ENCODE data around the gene NAT8L.

Gene NAT8L

DNA sequence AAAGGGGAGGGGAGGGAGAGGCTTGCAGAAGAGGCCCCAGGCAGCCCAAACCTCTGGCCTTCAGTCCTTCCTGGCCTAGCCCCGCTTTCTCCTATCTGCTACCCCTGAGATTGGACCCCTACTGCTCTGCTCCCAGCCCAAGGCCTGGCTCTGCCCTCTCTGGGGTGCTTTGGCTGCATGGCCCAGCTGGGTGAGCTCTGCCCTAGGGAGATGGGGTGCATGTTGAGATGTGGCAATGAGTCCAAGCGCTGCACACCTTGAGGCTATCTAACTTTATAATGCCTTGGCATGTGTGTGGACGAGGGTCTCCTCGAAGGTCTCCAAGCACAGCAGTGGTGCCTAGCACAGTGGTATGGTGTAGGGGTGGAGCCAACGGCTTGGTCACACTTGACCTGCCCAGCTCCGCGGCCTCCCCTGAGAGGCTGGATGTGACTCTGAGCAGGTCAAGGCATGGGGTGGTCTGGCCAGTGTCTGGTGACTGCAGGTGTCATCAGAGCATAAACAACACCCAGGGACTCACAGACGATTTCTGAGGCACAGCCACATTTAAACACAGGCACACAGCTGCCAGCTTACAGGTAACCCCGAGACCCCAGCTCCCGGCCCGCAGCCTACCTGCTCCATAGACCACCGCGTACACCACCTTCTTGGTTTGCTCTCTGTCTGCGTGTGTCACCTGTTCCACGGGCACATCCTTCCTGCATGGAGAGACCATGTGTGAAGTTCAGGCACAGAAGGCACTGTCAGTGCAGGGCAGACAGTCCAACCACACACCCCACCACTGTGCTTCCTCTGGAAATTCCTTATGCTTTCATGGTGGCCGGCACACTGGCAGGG, 36.3 kb downstream of the NAT8L start:
- DNase-seq (ENCODE audit: low spot score), result no peak

DNA sequence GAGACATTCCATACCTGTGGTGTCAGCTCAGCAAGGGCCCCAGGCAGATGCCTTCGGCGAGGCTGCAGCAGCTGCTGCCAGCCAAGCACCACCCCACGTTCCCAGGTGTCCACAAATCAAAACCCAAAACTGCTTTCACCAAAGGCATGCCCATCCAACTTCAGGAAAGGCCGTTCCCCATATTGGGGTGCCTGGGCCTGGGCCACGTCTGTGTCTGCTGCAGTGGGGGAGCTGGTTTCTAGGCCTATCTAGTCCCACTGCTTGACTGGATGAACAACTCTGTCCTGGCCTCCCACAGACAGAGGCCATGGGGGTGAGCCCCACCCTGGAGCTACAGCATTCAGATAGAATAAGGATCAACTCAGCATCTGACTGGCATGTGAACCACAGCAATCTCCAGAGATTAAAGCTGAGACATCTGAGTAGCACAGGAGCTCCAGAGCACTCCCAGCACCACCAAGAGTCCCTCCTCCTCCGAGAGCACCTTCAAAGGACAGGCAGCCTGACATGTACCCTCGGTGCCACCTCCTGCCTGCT, 37.0 kb downstream of the NAT8L start:
- no peak for DNase-seq (ENCODE audit: low spot score)

GRCh38 chr4:2101346-2102044, 42.4 kb downstream of the NAT8L start:
- DNase-seq (ENCODE audit: low spot score), result no peak

DNA sequence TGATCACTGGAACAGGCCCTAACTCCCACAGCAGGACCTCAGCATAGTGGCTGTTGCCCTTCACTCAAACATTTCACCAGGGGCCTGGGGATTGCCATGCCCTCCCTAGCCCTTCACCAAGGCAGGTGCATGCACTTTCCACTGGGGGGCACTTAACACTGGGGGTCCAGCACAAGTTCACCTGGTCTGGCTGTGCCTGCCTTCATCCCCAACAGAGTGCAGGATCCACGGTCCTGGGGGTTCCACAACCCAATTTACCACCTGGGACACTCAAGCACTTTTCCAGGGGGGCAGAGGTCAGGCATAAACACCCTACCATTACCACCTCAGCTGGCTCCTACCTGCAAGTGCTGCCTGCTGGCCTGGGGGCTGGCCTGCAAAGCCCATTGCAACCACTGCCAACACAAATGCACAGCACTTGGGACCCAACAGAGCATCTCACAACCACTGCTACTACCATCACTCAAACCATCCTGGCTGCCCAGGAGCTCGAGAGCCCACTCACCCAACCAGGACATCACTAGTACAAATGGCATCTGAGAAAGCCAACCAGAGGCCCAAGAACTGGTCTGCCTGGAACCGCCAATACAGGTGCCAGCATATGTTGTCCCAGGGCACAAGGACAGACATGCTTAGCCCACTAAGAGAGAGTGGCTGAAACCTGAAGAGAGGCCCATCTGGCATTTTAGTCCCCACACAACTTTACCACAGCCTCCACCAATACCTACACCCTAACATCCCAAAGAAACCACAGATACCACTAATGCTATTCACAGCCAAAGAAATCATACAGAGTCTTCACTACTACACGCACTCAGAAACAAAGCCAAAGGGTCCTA, 43.1 kb downstream of the NAT8L start:
- DNase-seq (ENCODE audit: low spot score), result no peak

DNA sequence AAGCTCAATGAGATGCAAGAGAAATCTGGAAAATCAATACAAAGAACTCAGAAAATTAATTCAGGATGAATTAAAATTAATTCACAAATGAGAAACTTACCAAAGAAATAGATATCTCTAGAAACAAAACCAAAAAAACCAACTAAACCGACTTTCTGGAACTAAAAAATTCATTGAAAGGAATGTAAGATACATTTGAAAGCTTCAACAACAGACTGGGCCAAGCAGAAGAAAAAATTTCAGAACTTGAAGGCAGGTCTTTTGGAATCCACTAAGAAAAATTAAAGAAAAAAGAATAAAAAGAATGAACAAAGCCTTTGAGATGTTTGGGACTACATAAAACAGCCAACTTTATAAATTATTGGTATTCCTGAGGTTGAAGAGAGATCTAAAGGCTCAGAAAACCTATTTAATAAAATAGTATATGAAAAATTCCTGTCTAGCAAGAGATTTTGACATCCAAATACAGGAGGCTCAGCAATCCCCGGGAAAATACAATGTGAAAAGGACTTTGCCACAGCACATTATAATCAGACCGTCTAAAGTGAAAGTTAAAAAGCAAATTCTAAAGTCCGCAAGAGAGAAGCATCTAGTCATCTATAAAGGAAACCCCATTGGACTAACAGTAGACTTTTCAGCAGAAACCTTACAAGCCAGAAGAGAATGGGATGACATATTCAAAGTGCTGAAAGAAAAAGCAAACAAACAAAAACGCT, 44.2 kb downstream of the NAT8L start:
- no peak for DNase-seq (ENCODE audit: low spot score)

DNA sequence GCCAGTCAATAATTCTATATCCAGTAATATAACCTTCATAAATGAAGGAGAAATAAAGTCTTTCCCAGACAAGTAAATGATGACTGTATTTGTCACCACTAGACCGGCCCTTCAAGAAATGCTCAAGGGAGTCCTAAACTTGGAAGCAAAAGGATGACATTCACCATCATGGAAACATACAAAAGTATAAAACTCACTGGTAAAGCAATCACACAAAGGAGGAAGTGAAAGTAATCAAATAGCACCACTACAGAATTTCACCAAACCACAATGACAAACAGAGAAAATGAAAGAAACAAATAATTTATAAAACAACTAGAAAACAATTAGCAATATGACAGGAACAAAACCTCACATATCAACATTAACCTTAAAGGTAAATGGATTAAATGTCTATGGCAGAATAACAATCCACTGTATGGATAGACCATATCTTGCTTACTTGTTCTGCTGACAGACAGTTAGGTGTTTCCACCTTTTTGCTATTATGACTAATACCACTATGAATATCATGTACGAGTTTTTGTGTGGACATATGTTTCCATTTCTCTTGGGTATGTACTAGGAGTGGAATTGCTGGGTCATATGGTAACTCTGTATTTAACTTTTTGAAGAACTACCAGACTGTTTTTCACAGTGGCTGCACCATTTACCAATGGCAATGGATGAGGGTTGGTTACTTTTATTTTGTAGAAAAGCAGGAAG, 44.9 kb downstream of the NAT8L start:
- DNase-seq (ENCODE audit: low spot score), result no peak

GRCh38 chr4:2104556-2105345, 45.6 kb downstream of the NAT8L start:
- no peak for DNase-seq (ENCODE audit: low spot score)

DNA sequence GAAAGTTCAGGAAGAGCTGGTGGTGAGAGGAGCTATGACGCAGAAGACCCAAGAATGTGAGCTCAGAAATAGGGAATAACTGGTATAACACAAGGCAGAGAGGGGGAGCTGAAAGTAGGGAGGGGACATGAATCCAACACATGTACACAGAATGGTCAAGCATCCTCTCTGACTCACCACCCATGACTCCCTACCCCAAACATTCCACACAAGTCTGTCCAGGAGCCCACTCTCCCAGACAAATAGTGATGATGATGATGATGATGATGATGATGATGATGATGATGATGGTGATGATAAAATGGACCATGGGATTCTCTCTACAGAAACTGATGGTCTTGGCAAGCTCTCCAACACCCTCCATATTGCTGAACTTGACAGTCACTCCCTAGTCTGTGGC, 46.4 kb downstream of the NAT8L start:
- no peak for DNase-seq (ENCODE audit: low spot score)

GRCh38 chr4:2116687-2117400, 57.7 kb downstream of the NAT8L start:
- DNase-seq (ENCODE audit: low spot score), result no peak
